Stimulated activated naive CD8-positive, alpha-beta T cell treated with anti-CD3 and anti-CD28 coated beads, Interleukin-15, amount 100 ng/mL, for 72 hours (primary cell): Measurements from ENCODE around the gene FTCDNL1.

Source experiments
- ATAC-seq: fragments of 150-1000 bp; cut with Tn5 transposase; 2 replicates; pipeline ENCODE4 v1.10.0; 2021; ENCODE audit warnings: mild to moderate bottlenecking, moderate library complexity
- DNase-seq, 2 donors: peaks; one replicate each; pipeline ENCODE4 v3.0.0; 2021 to 2022
- H3K27ac Mint-ChIP-seq, 2 donors: one replicate each; pipeline ENCODE4 v1.8.0; 2022; ENCODE audit warnings: mild to moderate bottlenecking in 2 of 2, mixed read lengths in 2 of 2, moderate library complexity in 2 of 2
- H3K27me3 Mint-ChIP-seq: one replicate; pipeline ENCODE4 v1.8.0; 2022; ENCODE audit warnings: mixed read lengths
- H3K4me1 Mint-ChIP-seq: one replicate; pipeline ENCODE4 v1.8.0; 2022; ENCODE audit warnings: mild to moderate bottlenecking, mixed read lengths
- H3K4me3 Mint-ChIP-seq, 2 donors: one replicate each; pipeline ENCODE4 v1.8.0; 2022; ENCODE audit warnings: mild to moderate bottlenecking in 2 of 2, mixed read lengths in 2 of 2, moderate library complexity in 1 of 2
- H3K9me3 Mint-ChIP-seq, 2 donors: one replicate each; pipeline ENCODE4 v1.8.0; 2022; ENCODE audit warnings: mixed read lengths in 2 of 2

The FTCDNL1 gene

GRCh38 chr2:199814101-199814816, 36.7 kb downstream of the FTCDNL1 start:
- Mint-ChIP-seq H3K4me1 (no peaks in the 10 kb centered on the region), H3K27me3 (no peaks in the 10 kb centered on the region), H3K27ac (no peak overlapping the region), H3K4me3 (no peak overlapping the region), H3K9me3 (no peaks in the 10 kb centered on the region)
- DNase-seq (no peak), ATAC-seq (no peak)

- no peak for ATAC-seq
- Mint-ChIP-seq H3K4me1 (no peaks in the 10 kb centered on the region), H3K4me3 (no peak overlapping the region), H3K27ac (no peak overlapping the region), H3K27me3 (no peaks in the 10 kb centered on the region), H3K9me3 (peaks cover 0 to 7% of the 10 kb centered on the region in 2 donors)
- no peak for DNase-seq
Observed at GRCh38 chr2:199812493-199812892, 38.5 kb downstream of the FTCDNL1 start.

DNA sequence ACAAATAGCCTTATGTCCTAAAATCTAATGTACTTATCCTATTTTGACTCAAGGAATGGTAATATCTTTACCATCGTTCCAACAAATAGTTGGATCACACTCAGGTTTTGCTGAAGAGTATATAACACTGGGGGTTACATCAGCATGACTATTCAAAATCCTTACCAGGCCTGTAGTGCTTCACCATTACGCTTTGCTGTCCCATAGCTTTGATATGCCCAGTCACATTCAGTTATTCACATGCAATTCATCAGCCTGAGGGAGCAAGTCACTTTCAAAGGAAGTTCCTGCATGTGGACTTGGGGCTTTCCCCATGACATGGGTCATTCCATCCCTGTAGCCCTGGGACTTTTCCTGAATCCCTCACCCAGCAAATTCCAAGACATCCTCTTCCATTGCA, 39.6 kb downstream of the FTCDNL1 start:
- H3K27me3 Mint-ChIP-seq, result no peaks in the 10 kb centered on the region
- H3K9me3 Mint-ChIP-seq, result peaks cover 0 to 7% of the 10 kb centered on the region in 2 donors
- ATAC-seq (no peak), DNase-seq (no peak)
- H3K4me3 Mint-ChIP-seq, result no peak overlapping the region
- H3K4me1 Mint-ChIP-seq, result no peaks in the 10 kb centered on the region
- H3K27ac Mint-ChIP-seq, result no peak overlapping the region

DNA sequence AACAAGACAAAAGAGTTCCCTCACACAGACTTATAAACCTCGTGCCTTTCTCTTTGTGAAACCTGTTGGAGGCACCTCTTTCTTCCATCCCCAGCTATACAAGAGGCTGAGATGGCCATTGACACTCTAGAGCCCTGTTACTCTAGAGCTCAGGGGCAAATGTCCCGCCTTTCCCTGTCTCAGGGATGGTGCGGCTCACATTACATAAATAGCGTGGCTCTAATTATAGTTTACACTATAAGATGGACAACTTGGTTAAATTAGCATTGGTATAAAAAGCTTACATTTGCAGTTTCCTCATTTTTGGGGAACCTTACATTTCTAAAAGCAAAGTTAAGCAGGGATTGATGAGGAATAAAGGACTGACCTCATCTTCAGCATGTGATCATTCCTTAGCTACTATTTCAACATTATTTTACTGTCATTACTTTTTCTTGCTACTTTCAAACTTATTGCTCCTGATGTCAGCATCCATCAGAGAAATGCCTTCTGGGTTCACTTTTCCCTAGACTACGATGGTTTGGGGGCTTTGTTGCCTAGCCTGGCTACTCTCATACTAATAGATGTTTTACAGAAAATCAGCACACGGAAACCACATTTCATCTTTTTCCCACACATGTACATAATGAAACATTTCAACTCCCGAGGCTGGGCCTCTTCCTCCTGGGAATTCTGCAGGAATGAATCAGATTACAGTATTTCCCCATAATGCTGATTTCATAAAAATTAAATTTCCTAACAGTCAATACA, 40.4 kb downstream of the FTCDNL1 start:
- Mint-ChIP-seq H3K4me1 (no peaks in the 10 kb centered on the region), H3K4me3 (no peak overlapping the region), H3K27me3 (no peaks in the 10 kb centered on the region), H3K9me3 (peaks cover 0 to 7% of the 10 kb centered on the region in 2 donors), H3K27ac (no peak overlapping the region)
- ATAC-seq (no peak), DNase-seq (no peak)

DNA sequence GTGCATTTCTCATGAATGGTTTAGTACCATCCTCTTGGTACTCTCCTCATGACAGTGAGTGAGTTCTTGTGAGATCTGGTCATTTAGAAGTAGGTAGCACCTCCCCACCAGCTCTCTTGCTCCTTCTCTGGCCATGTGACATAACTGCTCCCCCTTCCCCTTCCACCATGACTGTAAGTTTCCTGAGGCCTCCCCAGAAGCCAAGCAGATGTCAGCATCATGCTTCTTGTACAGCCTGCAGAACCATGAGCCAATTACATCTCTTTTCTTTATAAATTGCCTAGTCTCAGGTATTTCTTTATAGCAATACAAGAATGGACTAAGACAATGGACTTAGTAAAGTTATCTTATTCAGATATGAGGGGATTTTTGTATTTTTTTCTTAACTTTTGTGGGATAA, 43.0 kb downstream of the FTCDNL1 start:
- no peaks in the 10 kb centered on the region for H3K4me1 Mint-ChIP-seq
- ATAC-seq, result no peak
- no peaks in the 10 kb centered on the region for H3K27me3 Mint-ChIP-seq
- H3K9me3 Mint-ChIP-seq, result peaks cover 0 to 7% of the 10 kb centered on the region in 2 donors
- no peak overlapping the region for H3K27ac Mint-ChIP-seq
- no peak for DNase-seq
- no peak overlapping the region for H3K4me3 Mint-ChIP-seq

DNA sequence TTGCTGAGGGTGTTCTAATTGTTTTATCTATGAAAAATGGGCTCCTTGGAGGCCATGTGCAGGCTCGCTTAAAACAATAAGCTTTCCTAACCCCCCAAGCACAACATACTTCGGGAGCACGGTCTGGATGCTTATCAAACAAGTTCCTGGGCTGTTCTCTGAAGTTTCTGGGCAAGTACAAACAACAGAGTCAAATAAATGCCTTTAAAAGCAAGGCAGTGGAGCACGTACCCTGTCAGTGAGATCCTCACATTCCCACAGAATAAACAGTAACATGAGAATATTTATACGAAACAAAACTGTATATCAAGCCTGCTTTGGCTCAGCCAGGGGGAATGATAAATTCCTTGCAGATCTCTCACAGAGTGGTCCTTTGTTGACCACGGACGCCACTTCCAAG, 44.8 kb downstream of the FTCDNL1 start:
- H3K9me3 Mint-ChIP-seq, result peaks cover 0 to 7% of the 10 kb centered on the region in 2 donors
- H3K27ac Mint-ChIP-seq, result no peak overlapping the region
- DNase-seq, result no peak
- H3K27me3 Mint-ChIP-seq, result no peaks in the 10 kb centered on the region
- no peak for ATAC-seq
- no peaks in the 10 kb centered on the region for H3K4me1 Mint-ChIP-seq
- no peak overlapping the region for H3K4me3 Mint-ChIP-seq

GRCh38 chr2:199804831-199805230, 46.2 kb downstream of the FTCDNL1 start:
- Mint-ChIP-seq H3K9me3 (peaks cover 0 to 7% of the 10 kb centered on the region in 2 donors), H3K4me3 (no peak overlapping the region), H3K27me3 (no peaks in the 10 kb centered on the region), H3K4me1 (no peaks in the 10 kb centered on the region), H3K27ac (no peak overlapping the region)
- DNase-seq, result no peak
- peak; percentile 33 for ATAC-seq

DNA sequence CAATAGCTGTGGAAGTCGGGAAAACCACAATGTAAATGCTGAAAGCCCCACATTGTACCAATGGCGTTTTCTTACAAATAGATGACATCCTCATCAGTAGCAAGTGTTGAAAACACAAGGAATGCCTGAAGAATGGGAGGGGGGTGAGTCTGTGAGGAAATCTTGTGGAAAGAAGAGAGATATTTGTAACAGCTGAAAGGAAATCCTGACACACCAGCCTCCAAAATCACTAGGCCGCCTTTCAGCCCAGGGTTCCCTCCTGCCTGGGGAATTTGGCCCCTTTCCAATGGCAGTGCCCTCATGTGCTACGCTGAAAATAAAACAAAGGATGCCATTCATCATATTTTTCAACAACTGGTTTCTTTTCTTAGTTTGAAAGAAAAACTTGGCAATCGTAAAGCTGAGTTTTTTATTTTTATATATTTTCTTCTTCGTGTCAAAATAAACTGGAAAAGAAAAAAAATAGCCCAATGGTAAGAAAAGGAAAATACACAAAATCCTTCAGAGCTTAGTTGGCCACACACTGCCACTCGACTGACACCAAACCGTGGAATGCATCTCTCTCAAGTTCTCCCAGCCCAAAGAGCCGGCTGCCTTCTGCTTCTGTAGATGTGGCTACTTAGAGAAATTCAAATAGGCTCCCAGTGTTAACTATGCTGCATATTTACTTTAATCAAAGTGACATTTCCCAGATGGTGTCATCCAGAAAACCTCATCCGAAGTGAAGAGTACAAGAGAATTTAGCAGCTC, 52.0 kb downstream of the FTCDNL1 start:
- Mint-ChIP-seq H3K9me3 (no peaks in the 10 kb centered on the region), H3K4me3 (no peak overlapping the region), H3K27me3 (no peaks in the 10 kb centered on the region), H3K27ac (no peak overlapping the region), H3K4me1 (no peaks in the 10 kb centered on the region)
- no peak for ATAC-seq
- DNase-seq, result no peak

GRCh38 chr2:199797431-199798403, 53.3 kb downstream of the FTCDNL1 start:
- peak overlapping the region in 1 of 2 donors; percentile 10 for H3K27ac Mint-ChIP-seq
- no peaks in the 10 kb centered on the region for H3K4me1 Mint-ChIP-seq
- ATAC-seq (no peak), DNase-seq (no peak)
- H3K9me3 Mint-ChIP-seq, result no peaks in the 10 kb centered on the region
- no peak overlapping the region for H3K4me3 Mint-ChIP-seq
- H3K27me3 Mint-ChIP-seq, result no peaks in the 10 kb centered on the region

GRCh38 chr2:199792381-199792780, 58.6 kb downstream of the FTCDNL1 start:
- no peak overlapping the region for H3K27ac Mint-ChIP-seq
- no peak for DNase-seq

DNA sequence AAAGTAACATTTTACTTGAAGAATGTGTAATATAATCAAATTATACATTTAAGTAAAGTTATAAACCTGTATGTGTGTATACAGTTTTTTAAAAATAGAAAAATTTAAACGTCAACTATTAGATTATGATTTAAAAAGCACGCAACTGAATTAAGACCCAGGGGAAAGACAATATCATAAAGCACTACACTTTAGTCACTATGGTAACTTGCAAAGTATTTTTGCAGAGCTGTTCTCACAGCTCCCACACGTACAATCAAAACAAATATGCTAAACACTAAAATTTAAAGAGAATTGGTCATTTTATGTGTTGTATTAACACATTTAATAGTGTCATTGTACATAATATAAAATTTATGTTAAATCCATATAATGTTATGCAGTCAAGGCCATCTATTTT, 59.7 kb downstream of the FTCDNL1 start:
- Mint-ChIP-seq H3K4me3 (no peak overlapping the region), H3K27ac (no peak overlapping the region), H3K9me3 (no peaks in the 10 kb centered on the region), H3K4me1 (no peaks in the 10 kb centered on the region), H3K27me3 (no peaks in the 10 kb centered on the region)
- ATAC-seq (no peak), DNase-seq (no peak)

More at GRCh38 chr2:199792381-199792780, 58.6 kb downstream of the FTCDNL1 start:
- Mint-ChIP-seq H3K9me3 (no peaks in the 10 kb centered on the region), H3K27me3 (no peaks in the 10 kb centered on the region), H3K4me1 (no peaks in the 10 kb centered on the region), H3K4me3 (no peak overlapping the region)
- ATAC-seq, result no peak

GRCh38 chr2:199784512-199784911, 66.5 kb downstream of the FTCDNL1 start:
- H3K27ac Mint-ChIP-seq, result no peak overlapping the region
- ATAC-seq (no peak), DNase-seq (no peak)
- no peaks in the 10 kb centered on the region for H3K9me3 Mint-ChIP-seq
- no peaks in the 10 kb centered on the region for H3K4me1 Mint-ChIP-seq
- H3K27me3 Mint-ChIP-seq, result no peaks in the 10 kb centered on the region
- no peak overlapping the region for H3K4me3 Mint-ChIP-seq

GRCh38 chr2:199779589-199779988, 71.4 kb downstream of the FTCDNL1 start:
- ATAC-seq (no peak), DNase-seq (no peak)
- no peak overlapping the region for H3K27ac Mint-ChIP-seq
- H3K4me3 Mint-ChIP-seq, result no peak overlapping the region
- H3K4me1 Mint-ChIP-seq, result no peaks in the 10 kb centered on the region
- H3K27me3 Mint-ChIP-seq, result no peaks in the 10 kb centered on the region
- no peaks in the 10 kb centered on the region for H3K9me3 Mint-ChIP-seq

GRCh38 chr2:199778655-199779054, 72.3 kb downstream of the FTCDNL1 start:
- Mint-ChIP-seq H3K4me3 (no peak overlapping the region), H3K9me3 (no peaks in the 10 kb centered on the region), H3K4me1 (no peaks in the 10 kb centered on the region), H3K27me3 (no peaks in the 10 kb centered on the region), H3K27ac (no peak overlapping the region)
- no peak for ATAC-seq
- no peak for DNase-seq

- H3K4me3 Mint-ChIP-seq, result no peak overlapping the region
- H3K9me3 Mint-ChIP-seq, result no peaks in the 10 kb centered on the region
- no peaks in the 10 kb centered on the region for H3K27me3 Mint-ChIP-seq
- ATAC-seq (no peak), DNase-seq (no peak)
- H3K4me1 Mint-ChIP-seq, result no peaks in the 10 kb centered on the region
- H3K27ac Mint-ChIP-seq, result peak overlapping the region in 1 of 2 donors; percentile 41
Observed at GRCh38 chr2:199777916-199778315, 73.1 kb downstream of the FTCDNL1 start.
